CD14-positive monocyte (primary cell): ENCODE data around the gene DMWD. TPM values are rescaled to one million over a fixed set of nuclear protein-coding genes. Genes with fewer than 3 reads are reported as not detected.

Source experiments
- DNase-seq, 3 donors: peaks; one replicate each; pipeline ENCODE4 v3.0.0-alpha.2; 2011 to 2022
- H2AFZ ChIP-seq: 2 replicates; pipeline ENCODE4 v1.6.0; 2012; ENCODE audit warnings: mild to moderate bottlenecking, low read depth, low read length, inconsistent platforms; ENCODE audit not compliant: insufficient read depth, poor library complexity, severe bottlenecking
- H3K27ac ChIP-seq, 2 donors: 1 replicate in 1 of 2; 2 replicates in 1 of 2; pipeline ENCODE4 v1.5.1; 2012 to 2013; ENCODE audit warnings: low read length in 2 of 2, control low read depth in 1 of 2, inconsistent platforms in 1 of 2, low read depth in 1 of 2, mild to moderate bottlenecking in 1 of 2
- H3K27me3 ChIP-seq, 2 donors: one replicate each; pipeline versions ENCODE4 v1.6.0 to v1.6.1; 2011 to 2013; ENCODE audit warnings: low read length in 2 of 2; ENCODE audit not compliant: control insufficient read depth in 2 of 2, insufficient read depth in 2 of 2
- H3K36me3 ChIP-seq, 2 donors: replicated peaks in 1 of 2; 1 replicate in 1 of 2; 2 replicates in 1 of 2; pipeline versions ENCODE4 v1.5.1 to v1.6.1; 2012 to 2013; ENCODE audit warnings: low read length in 2 of 2, control low read depth in 1 of 2, inconsistent platforms in 1 of 2, mild to moderate bottlenecking in 1 of 2; ENCODE audit not compliant: insufficient read depth in 2 of 2, control insufficient read depth in 1 of 2
- H3K4me1 ChIP-seq, 2 donors: 1 replicate in 1 of 2; 2 replicates in 1 of 2; pipeline versions ENCODE4 v1.5.1 to v1.6.1; 2012 to 2013; ENCODE audit warnings: low read length in 2 of 2, control low read depth in 1 of 2, inconsistent platforms in 1 of 2, mild to moderate bottlenecking in 1 of 2, moderate library complexity in 1 of 2; ENCODE audit not compliant: insufficient read depth in 2 of 2, control insufficient read depth in 1 of 2
- H3K4me2 ChIP-seq: replicated peaks from 2 replicates; pipeline ENCODE3; 2012; ENCODE audit warnings: low read length, moderate library complexity, mild to moderate bottlenecking; ENCODE audit not compliant: poor library complexity, severe bottlenecking; ENCODE audit errors: extremely low read depth
- H3K4me3 ChIP-seq, 3 experiments: fragments of 200-600 bp in 1 of 3; sonication (generic) in 1 of 3; replicated peaks in 1 of 3; 1 replicate in 2 of 3; 2 replicates in 1 of 3; pipeline ENCODE4 v1.5.1; 2011 to 2013; ENCODE audit warnings: low read length in 3 of 3, mild to moderate bottlenecking in 3 of 3, control low read depth in 2 of 3, low read depth in 2 of 3, inconsistent platforms in 1 of 3, moderate library complexity in 1 of 3
- H3K79me2 ChIP-seq: 2 replicates; pipeline ENCODE4 v1.6.0; 2012; ENCODE audit warnings: mild to moderate bottlenecking, control low read depth, inconsistent platforms, low read length, moderate library complexity; ENCODE audit not compliant: insufficient read depth
- H3K9ac ChIP-seq: 2 replicates; pipeline ENCODE4 v1.6.0; 2017; ENCODE audit warnings: low read length, mild to moderate bottlenecking; ENCODE audit not compliant: insufficient read depth, poor library complexity, severe bottlenecking
- H3K9me3 ChIP-seq, 2 donors: replicated peaks in 1 of 2; 1 replicate in 1 of 2; 2 replicates in 1 of 2; pipeline versions ENCODE4 v1.5.1 to v1.6.1; 2012 to 2013; ENCODE audit warnings: low read length in 2 of 2, control low read depth in 1 of 2; ENCODE audit not compliant: control insufficient read depth in 1 of 2, insufficient read depth in 1 of 2
- H4K20me1 ChIP-seq: 2 replicates; pipeline ENCODE4 v1.6.0; 2012; ENCODE audit warnings: mild to moderate bottlenecking, low read length, control low read depth, moderate library complexity; ENCODE audit not compliant: insufficient read depth
- H3K27ac Mint-ChIP-seq, 7 donors: one replicate each; pipeline ENCODE4 v1.8.0; 2020; ENCODE audit warnings: mild to moderate bottlenecking in 7 of 7, mixed read lengths in 7 of 7, moderate library complexity in 6 of 7, inconsistent platforms in 2 of 7
- H3K27me3 Mint-ChIP-seq, 3 donors: one replicate each; pipeline ENCODE4 v1.8.0; 2021 to 2022; ENCODE audit warnings: low read depth in 3 of 3, mild to moderate bottlenecking in 3 of 3, mixed read lengths in 3 of 3, moderate library complexity in 3 of 3, inconsistent platforms in 1 of 3
- H3K36me3 Mint-ChIP-seq, 2 donors: one replicate each; pipeline ENCODE4 v1.8.0; 2020; ENCODE audit warnings: mixed read lengths in 2 of 2, inconsistent platforms in 1 of 2, mild to moderate bottlenecking in 1 of 2
- H3K4me1 Mint-ChIP-seq: one replicate; pipeline ENCODE4 v1.8.0; 2020; ENCODE audit warnings: mild to moderate bottlenecking, mixed read lengths
- H3K4me3 Mint-ChIP-seq, 2 donors: one replicate each; pipeline ENCODE4 v1.8.0; 2020; ENCODE audit warnings: mild to moderate bottlenecking in 2 of 2, mixed read lengths in 2 of 2, moderate library complexity in 1 of 2
- H3K9me3 Mint-ChIP-seq, 7 donors: one replicate each; pipeline ENCODE4 v1.8.0; 2020 to 2022; ENCODE audit warnings: mixed read lengths in 7 of 7, mild to moderate bottlenecking in 6 of 7, moderate library complexity in 6 of 7, inconsistent platforms in 2 of 7
- WGBS: methylation state at CpG from one replicate; pipeline ENCODE4 v1.1.5; 2013; ENCODE audit warnings: missing lambda C conversion rate; ENCODE audit not compliant: insufficient coverage; 5-methylcytosine and 5-hydroxymethylcytosine counted together
- intact Hi-C, 2 donors: fragments of 100-400 bp; cut with micrococcal nuclease; formaldehyde crosslinking; loops; one replicate each; pipeline versions ENCODE4 v1.15.0 to v1.15.1; 2023
- polyA plus RNA-seq, 3 donors: library from polyadenylated mRNA; depleted of rRNA in 1 of 3; unstranded in 2 of 3; stranded (reverse) in 1 of 3; fragments of 300-500 nt in 2 of 3; fragments of >200 nt in 1 of 3; fragmentation: Illumina TruSeq in 2 of 3; gene quantifications; 1 replicate in 2 of 3; 2 replicates in 1 of 3; pipeline ENCODE4 v1.2.3, GENCODE V29; 2012 to 2021
- TF ChIP-seq, protein P1 (sequence below): fragments of 200-600 bp; IDR thresholded peaks from one replicate; pipeline ENCODE4 v1.8.0; 2022; ENCODE audit warnings: antibody characterized with exemption, mild to moderate bottlenecking

DMWD gene
- polyA plus RNA-seq, 3 donors = 1.5 to 3.4 (median 2.4) TPM

- peaks cover 91 to 96% (median 95%) of the 10 kb centered on the region in 3 donors for H3K27me3 Mint-ChIP-seq
- Histone ChIP-seq H3K27me3 (peaks cover 57 to 89% of the 10 kb centered on the region in 2 donors), H3K36me3 (no peaks in the 10 kb centered on the region), H4K20me1 (peaks cover 94% of the 10 kb centered on the region), H3K4me3 (no peak overlapping the region), H3K27ac (no peak overlapping the region), H3K9ac (no peak overlapping the region), H2AFZ (no peak overlapping the region), H3K9me3 (peaks cover 9 to 34% of the 10 kb centered on the region in 2 donors), H3K4me1 (peaks cover 11 to 14% of the 10 kb centered on the region in 2 donors), H3K4me2 (no peak overlapping the region), H3K79me2 (no peaks in the 10 kb centered on the region)
- DNase-seq = no peak
- intact Hi-C loops = no loop called here
- WGBS = 97% methylated on average over 52 of the region's 57 CpGs
- H3K4me1 Mint-ChIP-seq = peaks cover 9% of the 10 kb centered on the region
- TF ChIP-seq, protein P1, sequence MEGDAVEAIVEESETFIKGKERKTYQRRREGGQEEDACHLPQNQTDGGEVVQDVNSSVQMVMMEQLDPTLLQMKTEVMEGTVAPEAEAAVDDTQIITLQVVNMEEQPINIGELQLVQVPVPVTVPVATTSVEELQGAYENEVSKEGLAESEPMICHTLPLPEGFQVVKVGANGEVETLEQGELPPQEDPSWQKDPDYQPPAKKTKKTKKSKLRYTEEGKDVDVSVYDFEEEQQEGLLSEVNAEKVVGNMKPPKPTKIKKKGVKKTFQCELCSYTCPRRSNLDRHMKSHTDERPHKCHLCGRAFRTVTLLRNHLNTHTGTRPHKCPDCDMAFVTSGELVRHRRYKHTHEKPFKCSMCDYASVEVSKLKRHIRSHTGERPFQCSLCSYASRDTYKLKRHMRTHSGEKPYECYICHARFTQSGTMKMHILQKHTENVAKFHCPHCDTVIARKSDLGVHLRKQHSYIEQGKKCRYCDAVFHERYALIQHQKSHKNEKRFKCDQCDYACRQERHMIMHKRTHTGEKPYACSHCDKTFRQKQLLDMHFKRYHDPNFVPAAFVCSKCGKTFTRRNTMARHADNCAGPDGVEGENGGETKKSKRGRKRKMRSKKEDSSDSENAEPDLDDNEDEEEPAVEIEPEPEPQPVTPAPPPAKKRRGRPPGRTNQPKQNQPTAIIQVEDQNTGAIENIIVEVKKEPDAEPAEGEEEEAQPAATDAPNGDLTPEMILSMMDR = no peak
- peaks cover 3 to 44% (median 22%) of the 10 kb centered on the region in 7 donors for H3K9me3 Mint-ChIP-seq
- peak overlapping the region in 1 of 2 donors; percentile 86 for H3K4me3 Mint-ChIP-seq
- H3K27ac Mint-ChIP-seq = no peak overlapping the region
- H3K36me3 Mint-ChIP-seq = peaks cover 29 to 30% of the 10 kb centered on the region in 2 donors
Observed at GRCh38 chr19:45785781-45786532, 6.7 kb downstream of the DMWD start.

- TF ChIP-seq, protein P1 = no peak
- peaks cover 3 to 10% of the 10 kb centered on the region in 2 donors for H3K4me1 ChIP-seq
- no peaks in the 10 kb centered on the region for H3K36me3 ChIP-seq
- no peak overlapping the region for H2AFZ ChIP-seq
- no peaks in the 10 kb centered on the region for H3K79me2 ChIP-seq
- Mint-ChIP-seq H3K36me3 (peaks cover 29 to 30% of the 10 kb centered on the region in 2 donors), H3K9me3 (peaks cover 3 to 47% (median 23%) of the 10 kb centered on the region in 7 donors), H3K27ac (no peak overlapping the region), H3K4me3 (peak overlapping the region in 1 of 2 donors; percentile 68), H3K27me3 (peaks cover 96 to 100% (median 97%) of the 10 kb centered on the region in 3 donors), H3K4me1 (peaks cover 5% of the 10 kb centered on the region)
- peaks cover 94% of the 10 kb centered on the region for H4K20me1 ChIP-seq
- H3K9me3 ChIP-seq = peaks cover 15 to 43% of the 10 kb centered on the region in 2 donors
- WGBS = 83% methylated on average over 5 of the region's 5 CpGs
- no peak overlapping the region for H3K9ac ChIP-seq
- DNase-seq = no peak
- H3K4me3 ChIP-seq = no peak overlapping the region
- intact Hi-C loops = no loop called here
- peaks cover 66 to 97% of the 10 kb centered on the region in 2 donors for H3K27me3 ChIP-seq
- no peak overlapping the region for H3K27ac ChIP-seq
- H3K4me2 ChIP-seq = no peak overlapping the region
Observed at GRCh38 chr19:45785097-45785496, 7.5 kb downstream of the DMWD start.
